ENCODE data around the gene PRR20C. TPM values are rescaled to one million over a fixed set of nuclear protein-coding genes. Genes with fewer than 3 reads are reported as not detected.
"Not testable (repeated sequence)": the region's sequence is repeated elsewhere in the genome, so short reads cannot be mapped to it uniquely, and the experiment has no call there.

PRR20C gene
- not detected for total RNA-seq

DNA sequence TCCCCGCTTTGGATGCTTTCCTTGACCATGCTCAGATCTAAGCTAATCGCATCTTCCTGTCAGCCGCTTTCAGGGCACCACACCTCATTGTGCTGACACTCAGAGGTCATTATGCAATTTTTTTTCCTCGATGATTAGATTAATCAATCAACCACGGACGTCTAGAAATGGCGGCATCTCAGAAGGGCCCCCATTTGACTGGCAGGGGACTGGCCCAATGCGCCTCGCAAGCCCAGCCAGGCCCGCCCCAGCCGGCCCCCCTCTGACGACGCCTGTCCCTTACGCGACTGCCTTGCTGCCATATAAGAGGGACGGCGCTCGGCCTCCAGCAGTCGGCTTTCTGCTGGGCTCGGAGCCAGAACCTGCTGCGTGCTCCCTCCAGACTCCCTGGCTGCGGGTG lies at the start of gene PRR20C:
Gene PRR20C, plus strand, starts transcription at position 301 of the 400 bp plus-strand sequence. CDS start 387 bp downstream, outside the sequence.
- intact Hi-C loops (cut with micrococcal nuclease); POLR2A ChIA-PET; H3K4me3 Mint-ChIP-seq; H3K27ac Mint-ChIP-seq; H3K4me1 Mint-ChIP-seq (ENCODE audit: low read depth); H3K27me3 Mint-ChIP-seq; H3K36me3 Mint-ChIP-seq; DNase-seq; CTCF ChIA-PET; H3K9me3 Mint-ChIP-seq: not testable (repeated sequence)

DNA sequence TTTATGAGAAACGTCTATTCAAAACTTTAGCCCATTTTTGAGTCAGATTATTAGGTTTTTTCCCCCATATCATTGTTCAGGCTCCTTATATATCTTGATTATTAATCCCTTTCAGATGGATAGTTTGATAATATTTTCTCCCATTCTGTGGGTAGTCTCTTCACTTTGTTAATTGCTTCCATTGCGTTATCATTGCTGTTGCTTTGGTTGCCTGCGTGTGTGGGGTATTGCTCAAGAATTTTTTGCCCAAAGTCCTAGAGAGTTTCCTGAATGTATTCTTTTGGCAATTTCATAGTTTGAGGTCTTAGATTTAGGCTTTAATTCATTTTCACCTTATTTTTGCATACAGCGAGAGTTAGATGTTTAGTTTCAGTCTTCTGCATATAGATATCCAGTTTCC lies 38.9 kb upstream of the PRR20C start:
- intact Hi-C loops (cut with micrococcal nuclease) = no loop called here
- peaks cover 15% of the 10 kb centered on the region for H3K9me3 Mint-ChIP-seq
- no peaks in the 10 kb centered on the region for H3K36me3 Mint-ChIP-seq
- POLR2A ChIA-PET = no interaction called here
- H3K27ac Mint-ChIP-seq = no peak overlapping the region
- no peak for DNase-seq
- H3K4me3 Mint-ChIP-seq = no peak overlapping the region
- H3K27me3 Mint-ChIP-seq = no peaks in the 10 kb centered on the region
- CTCF ChIA-PET = no interaction called here
- H3K4me1 Mint-ChIP-seq (ENCODE audit: low read depth) = no peaks in the 10 kb centered on the region

DNA sequence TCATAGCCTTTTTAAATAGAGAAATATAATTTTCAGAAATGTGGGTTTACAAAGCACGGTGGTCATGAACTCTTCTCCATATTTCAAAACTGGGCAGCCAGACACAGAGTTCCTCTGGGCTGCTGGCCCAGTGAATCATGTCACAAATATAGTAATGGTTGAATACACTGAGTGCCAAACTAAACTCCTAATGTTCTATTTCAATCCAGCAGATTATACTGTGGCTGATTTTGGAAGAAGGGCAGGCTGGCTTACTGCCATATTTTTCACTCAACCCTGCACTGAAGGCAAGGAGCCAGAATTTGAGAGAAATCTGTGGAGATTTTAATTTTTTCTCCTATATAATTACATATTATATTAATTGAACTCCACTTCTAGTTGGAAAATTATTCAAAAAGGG lies 30.2 kb upstream of the PRR20C start:
- Mint-ChIP-seq H3K9me3 (no peaks in the 10 kb centered on the region), H3K27ac (no peak overlapping the region), H3K4me3 (no peak overlapping the region), H3K36me3 (no peaks in the 10 kb centered on the region), H3K27me3 (no peaks in the 10 kb centered on the region), H3K4me1 (ENCODE audit: low read depth) (no peaks in the 10 kb centered on the region)
- DNase-seq = no peak
- ChIA-PET POLR2A (no interaction called here), CTCF (no interaction called here)
- intact Hi-C loops (cut with micrococcal nuclease) = no loop called here

DNA sequence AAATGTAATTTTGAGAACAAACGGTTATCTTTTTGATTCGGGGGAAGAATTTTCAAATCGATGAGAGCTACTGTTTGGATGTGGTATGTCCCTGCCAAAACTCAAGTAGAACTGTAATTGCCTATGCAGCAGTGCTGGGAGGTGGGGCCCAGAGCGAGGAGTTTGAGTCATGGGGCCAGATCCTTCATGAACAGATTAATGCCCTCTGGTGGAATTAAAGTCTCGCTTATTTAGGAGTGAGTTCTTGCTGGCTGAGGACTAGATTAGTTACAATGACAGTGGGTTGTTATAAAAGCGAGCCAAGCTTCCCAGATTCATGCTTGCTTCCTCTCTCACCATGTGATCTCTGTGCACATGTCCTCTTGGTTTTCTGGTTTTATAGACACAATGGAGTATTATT lies 25.0 kb upstream of the PRR20C start:
- ChIA-PET POLR2A (no interaction called here), CTCF (no interaction called here)
- H3K4me3 Mint-ChIP-seq = no peak overlapping the region
- no peak for DNase-seq
- no peaks in the 10 kb centered on the region for H3K4me1 Mint-ChIP-seq (ENCODE audit: low read depth)
- no peaks in the 10 kb centered on the region for H3K27me3 Mint-ChIP-seq
- H3K9me3 Mint-ChIP-seq = no peaks in the 10 kb centered on the region
- H3K36me3 Mint-ChIP-seq = no peaks in the 10 kb centered on the region
- intact Hi-C loops (cut with micrococcal nuclease) = no loop called here
- no peak overlapping the region for H3K27ac Mint-ChIP-seq

DNA sequence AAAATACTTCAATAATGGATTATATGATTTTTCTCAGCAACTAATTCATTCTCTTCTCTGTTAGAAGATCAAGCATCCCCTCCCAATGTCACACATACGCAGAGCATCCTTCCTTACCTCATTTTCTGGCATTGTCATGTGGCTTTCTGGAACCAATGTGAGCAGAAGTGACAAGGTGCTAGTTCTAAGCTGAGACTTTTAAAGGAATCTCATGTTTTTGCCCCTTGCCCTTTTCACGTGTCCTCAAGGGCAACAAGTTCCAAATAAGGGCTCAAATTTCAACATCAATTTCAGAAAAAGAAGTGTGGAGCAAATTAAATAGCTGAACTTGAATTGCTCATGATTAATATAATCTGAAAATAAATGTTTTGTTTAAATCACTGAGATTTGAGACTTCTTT lies 17.8 kb upstream of the PRR20C start:
- no peak for DNase-seq
- H3K27ac Mint-ChIP-seq = no peak overlapping the region
- ChIA-PET POLR2A (no interaction called here), CTCF (no interaction called here)
- peaks cover 2% of the 10 kb centered on the region for H3K9me3 Mint-ChIP-seq
- H3K4me3 Mint-ChIP-seq = no peak overlapping the region
- no peaks in the 10 kb centered on the region for H3K27me3 Mint-ChIP-seq
- intact Hi-C loops (cut with micrococcal nuclease) = no loop called here
- no peaks in the 10 kb centered on the region for H3K36me3 Mint-ChIP-seq
- H3K4me1 Mint-ChIP-seq (ENCODE audit: low read depth) = no peaks in the 10 kb centered on the region

DNA sequence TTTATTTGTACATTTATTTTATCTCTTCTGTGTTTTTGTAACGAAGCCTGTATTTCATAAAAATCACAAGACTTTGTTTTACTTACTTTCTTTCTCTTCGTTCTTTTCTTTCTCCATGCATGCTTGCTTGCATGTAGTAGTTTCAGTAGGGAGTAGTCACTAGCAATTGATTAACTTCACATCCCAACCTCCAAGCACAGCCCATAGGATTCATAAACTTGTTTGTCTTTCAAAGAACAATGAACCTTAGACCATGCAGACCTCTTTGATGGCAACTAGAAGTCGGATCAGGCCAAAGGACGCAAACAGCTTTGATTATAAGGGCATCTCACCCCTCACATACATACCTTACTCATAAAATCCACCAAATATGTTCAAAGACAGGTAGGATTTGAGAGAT lies 16.3 kb upstream of the PRR20C start:
- Mint-ChIP-seq H3K27me3 (no peaks in the 10 kb centered on the region), H3K36me3 (no peaks in the 10 kb centered on the region), H3K4me3 (no peak overlapping the region), H3K9me3 (peaks cover 2% of the 10 kb centered on the region), H3K4me1 (ENCODE audit: low read depth) (no peaks in the 10 kb centered on the region), H3K27ac (no peak overlapping the region)
- ChIA-PET CTCF (no interaction called here), POLR2A (no interaction called here)
- intact Hi-C loops (cut with micrococcal nuclease) = no loop called here
- DNase-seq = no peak

DNA sequence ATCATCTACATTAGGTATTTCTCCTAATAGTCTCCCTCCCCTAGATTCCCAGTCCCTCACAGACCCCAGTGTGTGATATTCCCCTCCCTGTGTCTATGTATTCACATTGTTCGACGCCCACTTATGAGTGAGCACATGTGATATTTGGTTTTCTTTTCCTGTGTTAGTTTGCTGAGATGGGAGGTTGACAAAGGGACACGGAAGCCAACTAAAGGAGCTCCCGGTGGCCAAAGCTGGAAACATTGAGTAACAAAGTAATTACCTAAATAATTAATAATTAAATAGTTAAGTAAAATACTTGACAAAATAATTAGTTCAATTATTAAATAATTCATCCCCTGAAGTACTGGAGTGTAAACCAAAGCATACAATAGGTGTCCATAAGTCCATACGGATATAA lies 14.9 kb upstream of the PRR20C start:
- no peaks in the 10 kb centered on the region for H3K27me3 Mint-ChIP-seq
- H3K9me3 Mint-ChIP-seq = peaks cover 2% of the 10 kb centered on the region
- POLR2A ChIA-PET = no interaction called here
- no peak overlapping the region for H3K27ac Mint-ChIP-seq
- CTCF ChIA-PET = no interaction called here
- DNase-seq = no peak
- H3K36me3 Mint-ChIP-seq = no peaks in the 10 kb centered on the region
- H3K4me1 Mint-ChIP-seq (ENCODE audit: low read depth) = no peaks in the 10 kb centered on the region
- H3K4me3 Mint-ChIP-seq = no peak overlapping the region
- intact Hi-C loops (cut with micrococcal nuclease) = no loop called here

DNA sequence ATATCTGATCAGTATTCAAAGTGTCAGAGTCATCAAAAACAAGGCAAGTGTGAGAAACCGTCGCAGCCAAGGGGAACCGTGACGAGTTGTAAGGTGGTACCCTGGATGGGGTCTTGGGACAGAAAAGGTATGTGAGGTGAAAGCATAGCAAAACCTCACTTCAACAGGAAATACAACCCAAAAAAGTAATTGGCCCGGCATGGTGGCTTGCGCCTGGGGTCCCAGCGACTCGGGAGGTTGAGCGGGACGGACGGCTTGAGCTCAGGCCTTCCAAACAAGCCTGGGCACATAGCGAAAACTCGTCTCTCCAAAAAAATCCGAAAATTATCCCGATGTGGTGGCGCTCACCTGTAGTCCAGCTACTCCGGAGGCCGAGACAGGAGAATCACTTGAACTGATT lies 14.1 kb upstream of the PRR20C start:
- not testable (repeated sequence) for H3K36me3 Mint-ChIP-seq, H3K4me3 Mint-ChIP-seq, H3K27ac Mint-ChIP-seq

DNA sequence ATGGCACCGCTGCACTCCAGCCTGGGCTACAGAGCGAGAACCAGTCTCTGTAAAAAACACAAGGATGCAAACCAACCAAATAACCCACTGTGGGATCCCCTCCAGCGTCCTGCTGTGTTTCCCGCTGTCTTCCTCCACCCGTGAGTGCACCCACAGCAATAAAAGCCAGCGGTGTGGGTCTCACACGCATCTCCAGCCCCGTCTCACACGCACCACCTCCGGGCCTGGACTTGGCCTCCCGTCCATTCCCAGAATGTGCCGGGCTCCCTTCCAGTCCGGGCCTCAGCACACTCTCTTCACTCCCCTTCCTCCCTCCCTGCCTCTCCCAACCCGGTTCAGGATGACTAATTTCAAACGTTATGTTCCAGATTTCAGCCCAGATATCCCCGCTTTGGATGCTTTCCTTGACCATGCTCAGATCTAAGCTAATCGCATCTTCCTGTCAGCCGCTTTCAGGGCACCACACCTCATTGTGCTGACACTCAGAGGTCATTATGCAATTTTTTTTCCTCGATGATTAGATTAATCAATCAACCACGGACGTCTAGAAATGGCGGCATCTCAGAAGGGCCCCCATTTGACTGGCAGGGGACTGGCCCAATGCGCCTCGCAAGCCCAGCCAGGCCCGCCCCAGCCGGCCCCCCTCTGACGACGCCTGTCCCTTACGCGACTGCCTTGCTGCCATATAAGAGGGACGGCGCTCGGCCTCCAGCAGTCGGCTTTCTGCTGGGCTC lies 13.5 kb upstream of the PRR20C start, which contains the start of gene PRR20A:
Gene PRR20A, plus strand, starts transcription at position 684 of the 734 bp plus-strand sequence. CDS start 387 bp downstream, outside the sequence.
- H3K36me3 Mint-ChIP-seq; H3K27me3 Mint-ChIP-seq; H3K4me1 Mint-ChIP-seq (ENCODE audit: low read depth); H3K9me3 Mint-ChIP-seq; POLR2A ChIA-PET; intact Hi-C loops (cut with micrococcal nuclease); H3K4me3 Mint-ChIP-seq; DNase-seq; H3K27ac Mint-ChIP-seq; CTCF ChIA-PET: not testable (repeated sequence)

More for the DNA sequence above, 14.1 kb upstream of the PRR20C start:
- DNase-seq; intact Hi-C loops (cut with micrococcal nuclease); H3K27me3 Mint-ChIP-seq; POLR2A ChIA-PET; H3K9me3 Mint-ChIP-seq; CTCF ChIA-PET; H3K4me1 Mint-ChIP-seq (ENCODE audit: low read depth): not testable (repeated sequence)

DNA sequence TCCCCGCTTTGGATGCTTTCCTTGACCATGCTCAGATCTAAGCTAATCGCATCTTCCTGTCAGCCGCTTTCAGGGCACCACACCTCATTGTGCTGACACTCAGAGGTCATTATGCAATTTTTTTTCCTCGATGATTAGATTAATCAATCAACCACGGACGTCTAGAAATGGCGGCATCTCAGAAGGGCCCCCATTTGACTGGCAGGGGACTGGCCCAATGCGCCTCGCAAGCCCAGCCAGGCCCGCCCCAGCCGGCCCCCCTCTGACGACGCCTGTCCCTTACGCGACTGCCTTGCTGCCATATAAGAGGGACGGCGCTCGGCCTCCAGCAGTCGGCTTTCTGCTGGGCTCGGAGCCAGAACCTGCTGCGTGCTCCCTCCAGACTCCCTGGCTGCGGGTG lies 6.7 kb upstream of the PRR20C start, which contains the start of gene PRR20B:
Gene PRR20B, plus strand, starts transcription at position 301 of the 400 bp plus-strand sequence. CDS start 387 bp downstream, outside the sequence.
- intact Hi-C loops (cut with micrococcal nuclease); H3K4me3 Mint-ChIP-seq; H3K36me3 Mint-ChIP-seq; H3K9me3 Mint-ChIP-seq; DNase-seq; CTCF ChIA-PET; H3K27ac Mint-ChIP-seq; POLR2A ChIA-PET; H3K27me3 Mint-ChIP-seq; H3K4me1 Mint-ChIP-seq (ENCODE audit: low read depth): not testable (repeated sequence)

DNA sequence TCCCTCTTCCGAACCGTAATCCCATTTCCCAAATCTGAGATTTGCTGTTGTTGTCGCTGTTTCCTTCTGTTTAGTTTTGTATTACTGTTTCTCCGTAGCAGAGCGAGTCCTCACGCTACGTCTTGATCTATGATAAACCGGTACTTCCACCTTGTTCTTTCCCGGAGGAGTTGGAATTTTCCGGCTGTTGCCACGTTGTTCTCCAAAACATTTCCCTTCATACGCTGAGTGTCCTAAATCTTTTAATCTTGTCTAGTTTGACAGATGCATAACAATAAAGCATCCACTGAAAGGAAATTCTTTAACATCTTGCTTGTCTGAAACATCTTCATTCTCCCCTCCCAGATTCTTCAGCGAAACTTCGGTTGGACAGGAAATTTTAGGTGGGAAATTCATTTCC lies 5.8 kb upstream of the PRR20C start:
- H3K4me1 Mint-ChIP-seq (ENCODE audit: low read depth); H3K36me3 Mint-ChIP-seq; H3K27ac Mint-ChIP-seq; intact Hi-C loops (cut with micrococcal nuclease); CTCF ChIA-PET; H3K9me3 Mint-ChIP-seq; H3K4me3 Mint-ChIP-seq; H3K27me3 Mint-ChIP-seq; POLR2A ChIA-PET; DNase-seq: not testable (repeated sequence)

DNA sequence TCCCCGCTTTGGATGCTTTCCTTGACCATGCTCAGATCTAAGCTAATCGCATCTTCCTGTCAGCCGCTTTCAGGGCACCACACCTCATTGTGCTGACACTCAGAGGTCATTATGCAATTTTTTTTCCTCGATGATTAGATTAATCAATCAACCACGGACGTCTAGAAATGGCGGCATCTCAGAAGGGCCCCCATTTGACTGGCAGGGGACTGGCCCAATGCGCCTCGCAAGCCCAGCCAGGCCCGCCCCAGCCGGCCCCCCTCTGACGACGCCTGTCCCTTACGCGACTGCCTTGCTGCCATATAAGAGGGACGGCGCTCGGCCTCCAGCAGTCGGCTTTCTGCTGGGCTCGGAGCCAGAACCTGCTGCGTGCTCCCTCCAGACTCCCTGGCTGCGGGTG lies 6.5 kb downstream of the PRR20C start, which contains the start of gene PRR20D:
Gene PRR20D, plus strand, starts transcription at position 301 of the 400 bp plus-strand sequence. CDS start 387 bp downstream, outside the sequence.
- intact Hi-C loops (cut with micrococcal nuclease); H3K4me1 Mint-ChIP-seq (ENCODE audit: low read depth); CTCF ChIA-PET; POLR2A ChIA-PET; H3K27ac Mint-ChIP-seq; H3K4me3 Mint-ChIP-seq; DNase-seq; H3K36me3 Mint-ChIP-seq; H3K9me3 Mint-ChIP-seq; H3K27me3 Mint-ChIP-seq: not testable (repeated sequence)

DNA sequence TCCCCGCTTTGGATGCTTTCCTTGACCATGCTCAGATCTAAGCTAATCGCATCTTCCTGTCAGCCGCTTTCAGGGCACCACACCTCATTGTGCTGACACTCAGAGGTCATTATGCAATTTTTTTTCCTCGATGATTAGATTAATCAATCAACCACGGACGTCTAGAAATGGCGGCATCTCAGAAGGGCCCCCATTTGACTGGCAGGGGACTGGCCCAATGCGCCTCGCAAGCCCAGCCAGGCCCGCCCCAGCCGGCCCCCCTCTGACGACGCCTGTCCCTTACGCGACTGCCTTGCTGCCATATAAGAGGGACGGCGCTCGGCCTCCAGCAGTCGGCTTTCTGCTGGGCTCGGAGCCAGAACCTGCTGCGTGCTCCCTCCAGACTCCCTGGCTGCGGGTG lies 13.0 kb downstream of the PRR20C start, which contains the start of gene PRR20E:
Gene PRR20E, plus strand, starts transcription at position 301 of the 400 bp plus-strand sequence. CDS start 387 bp downstream, outside the sequence.
- H3K4me3 Mint-ChIP-seq; H3K4me1 Mint-ChIP-seq (ENCODE audit: low read depth); H3K9me3 Mint-ChIP-seq; POLR2A ChIA-PET; H3K27me3 Mint-ChIP-seq; H3K27ac Mint-ChIP-seq; DNase-seq; intact Hi-C loops (cut with micrococcal nuclease); H3K36me3 Mint-ChIP-seq; CTCF ChIA-PET: not testable (repeated sequence)

Data from activated CD4-positive, alpha-beta memory T cell treated with anti-CD3 and anti-CD28 coated beads for 36 hours (primary cell).